DMS 273 (cell line): ENCODE measurements around the gene GRHL3.

Source experiments
- DNase-seq: peaks from one replicate; lab custom pipeline; 2025; ENCODE audit not compliant: unreplicated experiment; lab: John Stamatoyannopoulos, UW

The GRHL3 gene

GRCh38 chr1:24292887-24293286 is 26.3 kb upstream of the GRHL3 start:
- no peak for DNase-seq

GRCh38 chr1:24293392-24294227 is 25.5 kb upstream of the GRHL3 start:
- DNase-seq = peak; percentile 77

- no peak for DNase-seq
Measured at GRCh38 chr1:24294228-24294672, 24.9 kb upstream of the GRHL3 start.

- no peak for DNase-seq
Measured at GRCh38 chr1:24294716-24295371, 24.3 kb upstream of the GRHL3 start.

GRCh38 chr1:24295535-24295934 is 23.6 kb upstream of the GRHL3 start:
- DNase-seq = no peak

- no peak for DNase-seq
Measured at GRCh38 chr1:24297187-24297851, 21.8 kb upstream of the GRHL3 start.

- DNase-seq = no peak
Measured at GRCh38 chr1:24297852-24298232, 21.3 kb upstream of the GRHL3 start.

GRCh38 chr1:24298606-24299005 is 20.6 kb upstream of the GRHL3 start:
- DNase-seq = no peak

- no peak for DNase-seq
Measured at GRCh38 chr1:24299901-24300300, 19.3 kb upstream of the GRHL3 start.

GRCh38 chr1:24300971-24301784 is 18.0 kb upstream of the GRHL3 start:
- no peak for DNase-seq

GRCh38 chr1:24301785-24302175 is 17.4 kb upstream of the GRHL3 start:
- DNase-seq = peak; percentile 67

- no peak for DNase-seq
Measured at GRCh38 chr1:24302209-24302611, 16.9 kb upstream of the GRHL3 start.

GRCh38 chr1:24303600-24303999 is 15.6 kb upstream of the GRHL3 start:
- DNase-seq = no peak

- DNase-seq = no peak
Measured at GRCh38 chr1:24304763-24305162, 14.4 kb upstream of the GRHL3 start.

GRCh38 chr1:24308365-24309015 is 10.7 kb upstream of the GRHL3 start:
- DNase-seq = peak; percentile 27

GRCh38 chr1:24309762-24310485 is 9.2 kb upstream of the GRHL3 start:
- DNase-seq = no peak

- DNase-seq = no peak
Measured at GRCh38 chr1:24311234-24311633, 7.9 kb upstream of the GRHL3 start.

- DNase-seq = no peak
Measured at GRCh38 chr1:24311741-24312140, 7.4 kb upstream of the GRHL3 start.

- no peak for DNase-seq
Measured at GRCh38 chr1:24315391-24315790, 3.8 kb upstream of the GRHL3 start.

- DNase-seq = peak; percentile 41
Measured at GRCh38 chr1:24316645-24317044, 2.5 kb upstream of the GRHL3 start.
